ENCODE measurements around the gene ENOX1.

DNA sequence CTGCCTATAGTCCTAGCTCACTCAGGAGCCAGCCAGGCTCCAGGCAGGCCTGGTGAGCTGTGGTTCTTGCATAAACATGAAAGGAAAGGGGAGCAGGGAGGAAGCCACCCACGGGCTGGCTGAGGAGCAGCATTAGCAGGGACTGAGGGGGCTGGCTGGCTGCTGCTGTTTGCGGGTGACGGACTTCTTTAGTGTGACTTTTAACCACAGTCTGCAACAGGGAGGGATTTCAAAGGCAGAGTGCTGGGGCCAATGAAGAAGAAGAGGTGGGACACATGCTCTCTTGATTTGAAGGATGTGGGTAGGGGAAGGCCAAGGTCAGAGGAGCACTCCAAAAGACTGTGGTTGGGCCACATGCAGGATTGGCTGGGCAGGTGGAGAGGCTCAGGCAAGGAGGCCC is 540.4 kb downstream of the ENOX1 start:
- TF ChIP-seq, protein P1, sequence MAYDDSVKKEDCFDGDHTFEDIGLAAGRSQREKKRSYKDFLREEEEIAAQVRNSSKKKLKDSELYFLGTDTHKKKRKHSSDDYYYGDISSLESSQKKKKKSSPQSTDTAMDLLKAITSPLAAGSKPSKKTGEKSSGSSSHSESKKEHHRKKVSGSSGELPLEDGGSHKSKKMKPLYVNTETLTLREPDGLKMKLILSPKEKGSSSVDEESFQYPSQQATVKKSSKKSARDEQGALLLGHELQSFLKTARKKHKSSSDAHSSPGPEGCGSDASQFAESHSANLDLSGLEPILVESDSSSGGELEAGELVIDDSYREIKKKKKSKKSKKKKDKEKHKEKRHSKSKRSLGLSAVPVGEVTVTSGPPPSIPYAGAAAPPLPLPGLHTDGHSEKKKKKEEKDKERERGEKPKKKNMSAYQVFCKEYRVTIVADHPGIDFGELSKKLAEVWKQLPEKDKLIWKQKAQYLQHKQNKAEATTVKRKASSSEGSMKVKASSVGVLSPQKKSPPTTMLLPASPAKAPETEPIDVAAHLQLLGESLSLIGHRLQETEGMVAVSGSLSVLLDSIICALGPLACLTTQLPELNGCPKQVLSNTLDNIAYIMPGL (CRISPR knock-in tag; IDR thresholded peaks at IDR 0.05), result no peak
- TF ChIP-seq, protein P2, sequence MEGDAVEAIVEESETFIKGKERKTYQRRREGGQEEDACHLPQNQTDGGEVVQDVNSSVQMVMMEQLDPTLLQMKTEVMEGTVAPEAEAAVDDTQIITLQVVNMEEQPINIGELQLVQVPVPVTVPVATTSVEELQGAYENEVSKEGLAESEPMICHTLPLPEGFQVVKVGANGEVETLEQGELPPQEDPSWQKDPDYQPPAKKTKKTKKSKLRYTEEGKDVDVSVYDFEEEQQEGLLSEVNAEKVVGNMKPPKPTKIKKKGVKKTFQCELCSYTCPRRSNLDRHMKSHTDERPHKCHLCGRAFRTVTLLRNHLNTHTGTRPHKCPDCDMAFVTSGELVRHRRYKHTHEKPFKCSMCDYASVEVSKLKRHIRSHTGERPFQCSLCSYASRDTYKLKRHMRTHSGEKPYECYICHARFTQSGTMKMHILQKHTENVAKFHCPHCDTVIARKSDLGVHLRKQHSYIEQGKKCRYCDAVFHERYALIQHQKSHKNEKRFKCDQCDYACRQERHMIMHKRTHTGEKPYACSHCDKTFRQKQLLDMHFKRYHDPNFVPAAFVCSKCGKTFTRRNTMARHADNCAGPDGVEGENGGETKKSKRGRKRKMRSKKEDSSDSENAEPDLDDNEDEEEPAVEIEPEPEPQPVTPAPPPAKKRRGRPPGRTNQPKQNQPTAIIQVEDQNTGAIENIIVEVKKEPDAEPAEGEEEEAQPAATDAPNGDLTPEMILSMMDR (IDR thresholded peaks at IDR 0.05), result no peak
- no peak for TF ChIP-seq FOXP1 (CRISPR knock-in tag; IDR thresholded peaks at IDR 0.05; ENCODE audit: borderline replicate concordance)
- no peak for TF ChIP-seq ELF4 (CRISPR knock-in tag; IDR thresholded peaks at IDR 0.05; ENCODE audit: low read depth)
- TF ChIP-seq, protein P3, sequence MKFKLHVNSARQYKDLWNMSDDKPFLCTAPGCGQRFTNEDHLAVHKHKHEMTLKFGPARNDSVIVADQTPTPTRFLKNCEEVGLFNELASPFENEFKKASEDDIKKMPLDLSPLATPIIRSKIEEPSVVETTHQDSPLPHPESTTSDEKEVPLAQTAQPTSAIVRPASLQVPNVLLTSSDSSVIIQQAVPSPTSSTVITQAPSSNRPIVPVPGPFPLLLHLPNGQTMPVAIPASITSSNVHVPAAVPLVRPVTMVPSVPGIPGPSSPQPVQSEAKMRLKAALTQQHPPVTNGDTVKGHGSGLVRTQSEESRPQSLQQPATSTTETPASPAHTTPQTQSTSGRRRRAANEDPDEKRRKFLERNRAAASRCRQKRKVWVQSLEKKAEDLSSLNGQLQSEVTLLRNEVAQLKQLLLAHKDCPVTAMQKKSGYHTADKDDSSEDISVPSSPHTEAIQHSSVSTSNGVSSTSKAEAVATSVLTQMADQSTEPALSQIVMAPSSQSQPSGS (CRISPR knock-in tag; IDR thresholded peaks at IDR 0.05; ENCODE audit: borderline replicate concordance, low read depth), result no peak
- TF ChIP-seq NR3C1 (CRISPR knock-in tag; conservative IDR thresholded peaks at IDR 0.05; ENCODE audit: low read depth), result no peak
- no peak for TF ChIP-seq SMAD4 (CRISPR knock-in tag; IDR thresholded peaks at IDR 0.05)
- TF ChIP-seq, protein P4, sequence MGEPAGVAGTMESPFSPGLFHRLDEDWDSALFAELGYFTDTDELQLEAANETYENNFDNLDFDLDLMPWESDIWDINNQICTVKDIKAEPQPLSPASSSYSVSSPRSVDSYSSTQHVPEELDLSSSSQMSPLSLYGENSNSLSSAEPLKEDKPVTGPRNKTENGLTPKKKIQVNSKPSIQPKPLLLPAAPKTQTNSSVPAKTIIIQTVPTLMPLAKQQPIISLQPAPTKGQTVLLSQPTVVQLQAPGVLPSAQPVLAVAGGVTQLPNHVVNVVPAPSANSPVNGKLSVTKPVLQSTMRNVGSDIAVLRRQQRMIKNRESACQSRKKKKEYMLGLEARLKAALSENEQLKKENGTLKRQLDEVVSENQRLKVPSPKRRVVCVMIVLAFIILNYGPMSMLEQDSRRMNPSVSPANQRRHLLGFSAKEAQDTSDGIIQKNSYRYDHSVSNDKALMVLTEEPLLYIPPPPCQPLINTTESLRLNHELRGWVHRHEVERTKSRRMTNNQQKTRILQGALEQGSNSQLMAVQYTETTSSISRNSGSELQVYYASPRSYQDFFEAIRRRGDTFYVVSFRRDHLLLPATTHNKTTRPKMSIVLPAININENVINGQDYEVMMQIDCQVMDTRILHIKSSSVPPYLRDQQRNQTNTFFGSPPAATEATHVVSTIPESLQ (CRISPR knock-in tag; IDR thresholded peaks at IDR 0.05), result no peak
- TF ChIP-seq, protein P5, sequence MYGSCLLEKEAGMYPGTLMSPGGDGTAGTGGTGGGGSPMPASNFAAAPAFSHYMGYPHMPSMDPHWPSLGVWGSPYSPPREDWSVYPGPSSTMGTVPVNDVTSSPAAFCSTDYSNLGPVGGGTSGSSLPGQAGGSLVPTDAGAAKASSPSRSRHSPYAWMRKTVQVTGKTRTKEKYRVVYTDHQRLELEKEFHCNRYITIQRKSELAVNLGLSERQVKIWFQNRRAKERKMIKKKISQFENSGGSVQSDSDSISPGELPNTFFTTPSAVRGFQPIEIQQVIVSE (CRISPR knock-in tag; IDR thresholded peaks at IDR 0.05; ENCODE audit: borderline replicate concordance), result no peak
- TF ChIP-seq ZNF121 (CRISPR knock-in tag; IDR thresholded peaks at IDR 0.05), result no peak
- TF ChIP-seq JUN (CRISPR knock-in tag; IDR thresholded peaks at IDR 0.05), result no peak
- TF ChIP-seq, protein P6, sequence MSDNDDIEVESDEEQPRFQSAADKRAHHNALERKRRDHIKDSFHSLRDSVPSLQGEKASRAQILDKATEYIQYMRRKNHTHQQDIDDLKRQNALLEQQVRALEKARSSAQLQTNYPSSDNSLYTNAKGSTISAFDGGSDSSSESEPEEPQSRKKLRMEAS (CRISPR knock-in tag; IDR thresholded peaks at IDR 0.05), result no peak
- no peak for TF ChIP-seq TEAD4 (CRISPR knock-in tag; IDR thresholded peaks at IDR 0.05)
- TF ChIP-seq NR1H2 (CRISPR knock-in tag; IDR thresholded peaks at IDR 0.05), result no peak
